ENCODE measurements around the gene RNF43.

Gene RNF43

DNA sequence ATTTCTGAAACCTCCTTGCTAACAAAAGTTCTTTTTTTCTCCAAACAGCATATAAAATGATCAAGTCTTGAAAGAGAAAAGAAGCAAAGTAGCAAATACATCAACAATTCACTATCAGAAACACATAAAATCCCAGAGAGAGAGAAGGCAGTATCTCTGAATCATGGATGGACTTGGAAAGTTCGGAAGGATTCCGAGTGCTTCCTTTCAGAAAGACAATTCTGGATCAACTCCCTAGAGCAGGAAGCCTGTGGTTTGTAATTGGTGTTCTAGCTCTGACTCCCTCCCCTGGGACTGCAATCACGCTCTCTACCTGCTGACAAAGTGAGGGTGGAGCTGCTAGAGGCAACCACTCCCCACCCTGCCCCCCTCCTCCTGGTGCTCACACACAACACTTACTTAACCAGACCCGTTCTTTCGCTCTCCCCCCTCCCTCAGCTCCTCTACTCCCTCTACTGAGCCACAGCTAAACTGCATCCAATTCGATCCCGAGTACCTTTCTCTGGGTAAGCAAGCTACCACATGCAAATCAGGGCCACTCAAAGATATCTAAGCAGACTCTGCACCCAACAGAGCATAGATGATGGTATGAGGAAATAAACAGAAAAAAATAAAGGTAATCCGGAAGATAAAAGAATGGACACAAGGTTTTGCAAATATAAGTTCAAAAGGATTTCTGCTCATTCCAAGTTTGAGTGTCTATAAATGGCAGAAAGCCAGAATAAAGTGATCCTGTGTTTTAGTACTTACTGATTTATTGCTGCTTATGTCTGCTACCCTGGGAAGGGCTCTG is at the start of gene RNF43:
TSS of gene RNF43 (minus strand) at position 235 of the 793 bp plus-strand sequence. CDS start 1,957 bp downstream, outside the sequence.
- peak; percentile 50 to 63 for DNase-seq (ENCODE audit: low read depth in 2 of 2)

DNA sequence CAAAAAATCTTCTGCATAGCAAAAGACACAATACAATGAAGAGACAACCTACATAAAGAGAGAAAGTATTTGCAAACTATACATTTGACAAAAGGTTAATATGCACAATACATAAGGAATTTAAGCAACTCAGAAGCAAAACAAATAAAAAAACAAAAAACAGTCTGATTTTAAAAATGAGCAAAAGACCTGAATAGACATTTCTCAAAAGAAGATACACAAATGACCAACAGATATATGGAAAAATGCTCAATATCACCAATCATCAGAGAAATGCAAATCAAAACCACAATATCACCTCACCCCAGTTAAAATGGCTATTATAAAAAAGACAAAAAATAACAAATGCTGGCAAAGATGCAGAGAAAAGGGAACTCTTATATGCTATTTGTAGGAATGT is 38.2 kb upstream of the RNF43 start:
- DNase-seq (ENCODE audit: low read depth in 2 of 2): no peak

GRCh38 chr17:58452738-58453137 is 35.4 kb upstream of the RNF43 start:
- no peak for DNase-seq (ENCODE audit: low read depth in 2 of 2)

DNA sequence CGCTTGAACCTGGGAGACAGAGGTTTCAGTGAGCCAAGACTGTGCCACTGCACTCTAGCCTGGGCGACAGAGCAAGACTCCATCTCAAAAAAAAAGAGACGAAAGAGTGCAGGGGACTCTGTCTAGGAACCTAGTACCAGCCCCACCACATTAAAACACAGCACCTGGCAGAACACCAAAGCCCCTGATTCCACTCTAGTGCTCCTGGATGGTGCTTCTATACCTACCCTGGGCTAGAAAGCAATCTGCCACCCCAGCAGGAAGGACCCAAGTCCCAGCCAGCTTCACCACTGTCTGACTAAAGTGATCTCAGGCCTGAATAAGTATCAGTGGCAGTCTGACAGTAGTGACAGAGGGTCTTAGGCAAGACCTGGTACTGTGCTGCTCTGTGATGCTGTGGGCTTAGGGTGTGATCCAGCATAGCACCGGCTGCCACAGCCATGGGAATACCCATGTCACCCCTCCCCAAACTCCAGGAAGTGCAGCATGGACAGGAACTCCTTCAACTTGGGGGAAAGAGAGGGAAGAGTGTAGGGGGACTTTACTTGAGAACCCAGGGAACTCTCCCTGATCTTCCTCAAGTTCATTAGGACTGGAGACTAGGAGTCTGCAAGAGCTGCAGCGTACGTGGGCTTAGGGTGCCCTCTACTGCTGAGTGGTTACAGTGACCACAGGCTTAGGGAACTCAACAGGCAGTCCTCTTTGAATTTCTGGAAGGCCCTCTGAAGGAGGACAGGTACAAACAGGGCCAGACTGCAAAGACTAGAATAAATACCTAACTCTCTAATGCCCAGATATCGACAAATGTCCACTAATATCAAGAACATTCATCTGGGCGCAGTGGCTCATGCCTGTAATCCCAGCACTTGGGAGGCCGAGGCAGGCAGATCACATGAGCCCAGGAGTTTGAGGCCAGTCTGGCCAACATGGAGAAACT is 30.0 kb upstream of the RNF43 start:
- peak; percentile 21 to 26 for DNase-seq (ENCODE audit: low read depth in 2 of 2)

DNA sequence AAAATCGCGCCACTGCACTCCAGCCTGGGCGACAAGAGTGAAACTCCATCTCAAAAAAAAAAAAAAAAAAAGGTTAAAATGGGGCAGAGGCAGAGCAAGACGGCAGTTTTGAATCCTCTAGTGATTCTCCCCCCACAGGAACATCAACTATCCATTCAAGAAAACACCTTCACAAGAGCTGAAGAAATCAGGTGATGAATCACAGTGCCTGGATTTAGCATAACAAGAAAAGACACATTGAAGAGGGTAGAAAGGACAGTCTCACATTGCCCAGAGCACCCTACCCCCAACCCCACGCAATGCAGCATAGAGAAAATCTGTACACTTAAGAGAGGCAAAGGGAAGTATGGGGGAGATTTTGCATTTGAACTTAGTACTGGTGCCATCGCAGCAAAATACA is 28.8 kb upstream of the RNF43 start:
- no peak for DNase-seq (ENCODE audit: low read depth in 2 of 2)

DNA sequence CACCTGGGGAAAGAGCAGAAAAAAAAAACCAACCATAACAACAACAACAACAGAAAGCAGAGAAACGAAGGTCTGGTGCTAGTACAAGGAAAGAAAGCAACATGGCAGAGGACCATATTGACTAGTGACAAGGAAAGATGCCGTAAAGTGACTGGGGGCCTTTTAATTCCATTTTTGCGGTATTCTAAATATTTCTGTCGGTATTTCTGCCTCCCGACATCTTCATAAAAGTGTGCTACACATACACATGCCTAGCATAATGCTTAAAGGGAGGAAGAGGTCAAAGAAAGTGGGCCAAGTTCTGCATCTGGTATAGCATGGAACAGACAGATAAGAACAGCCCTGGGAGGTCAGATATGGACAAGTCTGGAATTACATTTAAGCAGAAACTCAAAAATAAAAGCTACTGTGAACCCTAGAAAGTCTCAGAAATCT is 19.5 kb upstream of the RNF43 start:
- DNase-seq (ENCODE audit: low read depth in 2 of 2): no peak

DNA sequence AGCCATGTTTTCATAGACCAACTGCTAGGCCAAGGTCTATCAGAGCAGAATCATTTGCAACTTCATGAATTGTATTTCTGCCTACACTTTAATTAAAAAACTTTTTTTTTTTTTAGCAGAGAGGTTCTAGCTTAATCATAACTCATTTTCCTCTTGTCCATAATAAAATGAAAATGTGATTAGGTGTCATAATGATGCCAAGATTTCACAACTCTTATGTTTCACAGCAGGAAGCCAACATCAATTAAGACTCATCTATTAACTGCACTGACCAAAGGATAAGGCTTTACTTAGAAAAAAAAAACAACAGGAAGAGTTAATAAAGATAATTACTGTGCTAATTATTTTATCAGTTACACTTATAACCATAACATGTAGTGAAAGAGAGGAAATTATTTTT is 18.9 kb upstream of the RNF43 start:
- DNase-seq (ENCODE audit: low read depth in 2 of 2): no peak

- DNase-seq (ENCODE audit: low read depth in 2 of 2): no peak
Measured at GRCh38 chr17:58432806-58433573, 15.7 kb upstream of the RNF43 start.

- no peak for DNase-seq (ENCODE audit: low read depth in 2 of 2)
Measured at GRCh38 chr17:58427807-58428206, 10.5 kb upstream of the RNF43 start.

GRCh38 chr17:58421711-58422110 is 4.4 kb upstream of the RNF43 start:
- DNase-seq (ENCODE audit: low read depth in 2 of 2): no peak

GRCh38 chr17:58420827-58421226 is 3.5 kb upstream of the RNF43 start:
- no peak for DNase-seq (ENCODE audit: low read depth in 2 of 2)

- DNase-seq (ENCODE audit: low read depth in 2 of 2): no peak
Measured at GRCh38 chr17:58416937-58417299, 416 bp downstream of the RNF43 start.

DNA sequence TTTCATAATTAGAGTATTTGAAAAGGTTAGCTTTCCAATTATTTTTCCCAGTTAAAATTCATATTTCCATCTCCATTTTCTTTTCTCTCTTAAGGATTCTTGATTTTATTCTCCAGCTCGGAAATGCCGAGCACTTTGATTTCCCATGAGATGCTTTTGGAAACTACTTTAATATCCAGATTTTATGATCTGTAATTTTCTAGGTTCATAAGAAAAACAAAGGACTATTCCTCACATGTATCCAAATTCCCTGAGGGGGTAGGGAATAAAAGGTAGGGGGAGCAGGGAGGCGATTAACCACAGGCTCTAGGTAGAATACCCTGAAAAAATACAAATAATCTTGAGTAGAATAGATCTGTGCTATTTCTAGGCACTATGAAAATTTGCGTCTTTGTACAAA is 938 bp downstream of the RNF43 start:
- DNase-seq (ENCODE audit: low read depth in 2 of 2): no peak

- DNase-seq (ENCODE audit: low read depth in 2 of 2): no peak
Measured at GRCh38 chr17:58415371-58416055, 1.8 kb downstream of the RNF43 start.

GRCh38 chr17:58414596-58414997 is 2.7 kb downstream of the RNF43 start:
- no peak for DNase-seq (ENCODE audit: low read depth in 2 of 2)

DNA sequence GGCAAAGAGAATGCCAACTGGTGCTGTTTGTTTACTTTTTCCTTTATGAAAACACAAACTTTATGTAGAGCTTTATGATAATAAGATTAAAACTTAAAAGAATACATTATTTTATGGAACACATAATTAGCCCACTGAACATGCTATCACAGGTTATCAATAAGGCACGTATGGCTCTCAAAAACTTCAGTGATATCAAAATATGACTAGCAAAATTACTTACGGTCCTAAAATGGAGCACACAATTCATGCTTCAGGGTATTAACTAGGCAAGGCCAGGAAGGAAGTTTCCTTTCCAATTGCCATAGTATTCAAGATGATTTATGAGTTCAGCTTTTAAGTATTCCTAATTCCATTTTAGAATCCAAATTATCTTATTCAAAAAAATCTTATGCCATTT is 3.6 kb downstream of the RNF43 start:
- no peak for DNase-seq (ENCODE audit: low read depth in 2 of 2)

DNA sequence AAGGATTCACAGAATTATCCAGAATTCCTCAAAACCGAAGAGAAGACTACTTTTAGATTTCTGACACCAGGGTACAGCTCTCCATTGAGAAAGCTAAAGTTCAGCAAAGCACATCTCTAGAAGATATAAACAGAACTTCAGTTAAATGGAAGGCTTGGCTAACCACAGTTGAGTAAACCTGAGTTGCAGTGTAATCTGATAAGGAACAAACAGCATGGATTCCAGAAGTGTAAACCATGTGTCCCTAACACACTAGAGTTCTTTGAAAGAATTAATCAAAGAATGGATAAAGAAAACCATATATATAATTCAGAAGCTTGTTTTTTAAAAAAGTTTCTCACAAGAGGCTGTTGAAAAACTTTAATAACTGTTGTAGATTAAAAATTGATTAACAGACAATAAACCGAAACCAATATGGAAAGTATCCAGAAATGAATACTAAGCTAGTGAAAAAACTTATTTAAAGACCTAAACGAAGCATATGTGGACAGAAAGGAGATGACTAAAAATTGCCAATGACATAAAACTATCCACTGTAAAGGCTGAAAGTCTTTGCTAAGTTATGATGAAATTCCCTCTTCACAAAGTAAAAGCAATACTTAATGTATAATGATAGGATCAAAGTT is 4.3 kb downstream of the RNF43 start:
- no peak for DNase-seq (ENCODE audit: low read depth in 2 of 2)

DNA sequence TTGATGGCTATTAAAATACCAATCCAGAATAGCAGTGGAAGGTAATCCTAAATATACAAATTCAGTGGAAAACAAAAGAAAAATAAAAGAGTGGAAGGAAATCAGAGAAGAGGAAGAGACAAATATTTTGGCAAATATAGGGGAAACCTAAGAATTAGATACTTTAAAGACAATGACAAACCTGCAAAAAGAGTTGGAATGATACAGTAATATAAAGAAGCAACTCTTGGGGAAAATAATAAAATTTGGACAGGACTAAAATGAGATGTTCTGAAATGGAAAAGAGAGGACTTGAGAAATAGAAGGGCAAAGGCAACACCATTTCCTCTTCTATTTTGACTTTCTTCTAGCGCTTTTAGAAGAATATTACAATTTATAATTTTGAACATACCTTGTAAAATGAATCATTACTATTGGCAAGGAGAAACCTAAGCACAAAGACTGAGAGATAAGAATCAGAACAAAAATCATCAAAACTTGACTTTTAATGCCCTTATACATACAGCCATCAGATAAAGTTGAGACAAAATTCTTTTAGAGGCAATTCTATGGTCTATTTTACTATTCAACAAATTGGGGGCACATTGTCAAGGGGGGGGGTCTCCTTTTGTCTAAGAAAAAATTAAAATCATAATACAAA is 5.2 kb downstream of the RNF43 start:
- DNase-seq (ENCODE audit: low read depth in 2 of 2): no peak

DNA sequence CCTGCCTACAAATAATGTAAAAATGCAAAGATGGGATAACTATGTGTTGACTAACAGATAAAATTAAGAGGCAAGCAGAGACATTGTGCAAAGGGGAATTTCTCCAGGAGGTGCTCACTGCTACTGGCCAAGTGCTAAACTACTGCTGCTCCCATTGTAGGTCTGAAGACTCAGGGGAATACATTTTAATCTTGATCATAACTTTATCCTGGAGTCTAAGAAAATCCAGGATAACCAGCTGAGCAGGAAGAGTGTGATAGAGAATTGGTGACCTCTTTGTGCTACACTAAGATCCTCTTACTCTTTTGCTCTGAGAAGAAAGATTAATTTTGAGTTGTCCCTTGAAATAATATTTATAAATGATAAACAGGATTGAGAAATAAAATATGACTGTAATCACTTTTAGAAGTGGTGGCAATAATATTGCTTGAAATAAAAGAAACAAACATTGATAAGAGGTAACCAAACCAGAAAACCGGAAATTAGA is 5.9 kb downstream of the RNF43 start:
- no peak for DNase-seq (ENCODE audit: low read depth in 2 of 2)

- no peak for DNase-seq (ENCODE audit: low read depth in 2 of 2)
Measured at GRCh38 chr17:58410714-58411407, 6.5 kb downstream of the RNF43 start.
